OCI-M1 (cell line): ENCODE measurements around the gene GFRA1.

Experiments
- DNase-seq: peaks from one replicate; lab custom pipeline; 2025; lab: John Stamatoyannopoulos, UW

The GFRA1 gene

GRCh38 chr10:116159197-116159596 lies 113.8 kb downstream of the GFRA1 start:
- DNase-seq, result no peak

GRCh38 chr10:116158036-116158435 lies 115.0 kb downstream of the GFRA1 start:
- DNase-seq, result no peak

GRCh38 chr10:116157485-116157884 lies 115.5 kb downstream of the GFRA1 start:
- DNase-seq, result no peak

- no peak for DNase-seq
These were observed 116.2 kb downstream of the GFRA1 start for GRCh38 chr10:116156819-116157218.

GRCh38 chr10:116155191-116155590 lies 117.8 kb downstream of the GFRA1 start:
- no peak for DNase-seq

GRCh38 chr10:116154651-116155050 lies 118.4 kb downstream of the GFRA1 start:
- DNase-seq, result no peak

- DNase-seq, result no peak
These were observed 121.9 kb downstream of the GFRA1 start for GRCh38 chr10:116151076-116151475.

GRCh38 chr10:116150606-116151005 lies 122.4 kb downstream of the GFRA1 start:
- DNase-seq, result no peak

- DNase-seq, result no peak
These were observed 125.7 kb downstream of the GFRA1 start for GRCh38 chr10:116147147-116147905.

- DNase-seq, result no peak
These were observed 126.5 kb downstream of the GFRA1 start for GRCh38 chr10:116146372-116147140.

GRCh38 chr10:116143673-116144222 lies 129.3 kb downstream of the GFRA1 start:
- DNase-seq, result no peak

GRCh38 chr10:116141855-116142254 lies 131.2 kb downstream of the GFRA1 start:
- DNase-seq, result no peak

GRCh38 chr10:116141246-116141645 lies 131.8 kb downstream of the GFRA1 start:
- no peak for DNase-seq

GRCh38 chr10:116139886-116140285 lies 133.1 kb downstream of the GFRA1 start:
- DNase-seq, result no peak

GRCh38 chr10:116138897-116139296 lies 134.1 kb downstream of the GFRA1 start:
- no peak for DNase-seq

GRCh38 chr10:116136261-116136660 lies 136.7 kb downstream of the GFRA1 start:
- no peak for DNase-seq

GRCh38 chr10:116134322-116134721 lies 138.7 kb downstream of the GFRA1 start:
- no peak for DNase-seq

- DNase-seq, result no peak
These were observed 139.4 kb downstream of the GFRA1 start for GRCh38 chr10:116133634-116134033.

GRCh38 chr10:116132780-116133399 lies 140.1 kb downstream of the GFRA1 start:
- DNase-seq, result no peak

- no peak for DNase-seq
These were observed 143.0 kb downstream of the GFRA1 start for GRCh38 chr10:116130006-116130405.

GRCh38 chr10:116126954-116127695 lies 145.9 kb downstream of the GFRA1 start:
- DNase-seq, result no peak

GRCh38 chr10:116126239-116126638 lies 146.8 kb downstream of the GFRA1 start:
- DNase-seq, result no peak
